ENCODE data around the gene SHISAL1. TPM values are rescaled to one million over a fixed set of nuclear protein-coding genes. Genes with fewer than 3 reads are reported as not detected.

Gene SHISAL1
- total RNA-seq, 2 experiments from 2014 or later = not detected

- POLR2A ChIA-PET = interaction anchor here (1.1 kb wide), 1 partner anchor 13 kb away, joined by 3 read pairs; no protein-coding TSS in a partner anchor
- Mint-ChIP-seq H3K36me3 (ENCODE audit: low read depth) (no peaks in the 10 kb centered on the region), H3K4me1 (ENCODE audit: low read depth) (no peaks in the 10 kb centered on the region), H3K4me3 (no peak overlapping the region), H3K27ac (no peak overlapping the region), H3K9me3 (no peaks in the 10 kb centered on the region), H3K27me3 (peaks cover 3% of the 10 kb centered on the region)
- intact Hi-C loops (cut with micrococcal nuclease) = no loop called here
- DNase-seq (no peak), ATAC-seq (no peak)
- CTCF ChIA-PET = no interaction called here
- no peak for TF ChIP-seq CTCF (IDR thresholded peaks at IDR 0.05)
Measured at GRCh38 chr22:44279069-44279360, 33.7 kb downstream of the SHISAL1 start.

- no peak for TF ChIP-seq CTCF (IDR thresholded peaks at IDR 0.05)
- POLR2A ChIA-PET = interaction anchor here (1.1 kb wide), 1 partner anchor 12 kb away, joined by 3 read pairs; no protein-coding TSS in a partner anchor
Measured at GRCh38 chr22:44278243-44279068, 34.3 kb downstream of the SHISAL1 start.

GRCh38 chr22:44277386-44278135 is 35.2 kb downstream of the SHISAL1 start:
- no peaks in the 10 kb centered on the region for H3K9me3 Mint-ChIP-seq
- H3K27ac Mint-ChIP-seq = no peak overlapping the region
- no peaks in the 10 kb centered on the region for H3K4me1 Mint-ChIP-seq (ENCODE audit: low read depth)
- no peak for TF ChIP-seq CTCF (IDR thresholded peaks at IDR 0.05)
- ChIA-PET POLR2A (no interaction called here), CTCF (no interaction called here)
- no peak for DNase-seq
- intact Hi-C loops (cut with micrococcal nuclease) = no loop called here
- peaks cover 7% of the 10 kb centered on the region for H3K27me3 Mint-ChIP-seq
- no peak for ATAC-seq
- no peaks in the 10 kb centered on the region for H3K36me3 Mint-ChIP-seq (ENCODE audit: low read depth)
- H3K4me3 Mint-ChIP-seq = no peak overlapping the region

More at GRCh38 chr22:44278243-44279068, 34.3 kb downstream of the SHISAL1 start:
- Mint-ChIP-seq H3K27ac (no peak overlapping the region), H3K4me3 (no peak overlapping the region), H3K36me3 (ENCODE audit: low read depth) (no peaks in the 10 kb centered on the region), H3K4me1 (ENCODE audit: low read depth) (no peaks in the 10 kb centered on the region), H3K27me3 (peaks cover 6% of the 10 kb centered on the region), H3K9me3 (no peaks in the 10 kb centered on the region)
- CTCF ChIA-PET = no interaction called here
- ATAC-seq (no peak), DNase-seq (no peak)
- intact Hi-C loops (cut with micrococcal nuclease) = no loop called here

GRCh38 chr22:44276706-44277356 is 35.9 kb downstream of the SHISAL1 start:
- TF ChIP-seq CTCF (IDR thresholded peaks at IDR 0.05) = no peak
- ATAC-seq (no peak), DNase-seq (no peak)
- H3K9me3 Mint-ChIP-seq = no peaks in the 10 kb centered on the region
- H3K4me3 Mint-ChIP-seq = no peak overlapping the region
- H3K27ac Mint-ChIP-seq = no peak overlapping the region
- intact Hi-C loops (cut with micrococcal nuclease) = no loop called here
- no peaks in the 10 kb centered on the region for H3K4me1 Mint-ChIP-seq (ENCODE audit: low read depth)
- ChIA-PET CTCF (no interaction called here), POLR2A (interaction anchor here (0.9 kb wide), 1 partner anchor 11 kb away, joined by 3 read pairs; no protein-coding TSS in a partner anchor)
- no peaks in the 10 kb centered on the region for H3K36me3 Mint-ChIP-seq (ENCODE audit: low read depth)
- H3K27me3 Mint-ChIP-seq = peaks cover 7% of the 10 kb centered on the region

All from activated CD8-positive, alpha-beta T cell treated with anti-CD3 and anti-CD28 coated beads for 36 hours (primary cell).